ENCODE results near the gene CTNNA2.

GRCh38 chr2:80496346-80496745 is 983.5 kb downstream of the CTNNA2 start:
- TF ChIP-seq POLR2A (IDR thresholded peaks at IDR 0.05) (no peak), CTCF (IDR thresholded peaks at IDR 0.05) (no peak)

Measured in uterus (tissue), 2 donors.